Measurements from ENCODE around the gene ZNF780B. TPM values are rescaled to one million over a fixed set of nuclear protein-coding genes. Genes with fewer than 3 reads are reported as not detected.
A peak's percentile ranks its signal among the peaks of the same experiment; 100 is the strongest.

Gene ZNF780B
- total RNA-seq, 4 donors from 2014 or later, result 2.5 to 5.3 (median 4.3) TPM

DNA sequence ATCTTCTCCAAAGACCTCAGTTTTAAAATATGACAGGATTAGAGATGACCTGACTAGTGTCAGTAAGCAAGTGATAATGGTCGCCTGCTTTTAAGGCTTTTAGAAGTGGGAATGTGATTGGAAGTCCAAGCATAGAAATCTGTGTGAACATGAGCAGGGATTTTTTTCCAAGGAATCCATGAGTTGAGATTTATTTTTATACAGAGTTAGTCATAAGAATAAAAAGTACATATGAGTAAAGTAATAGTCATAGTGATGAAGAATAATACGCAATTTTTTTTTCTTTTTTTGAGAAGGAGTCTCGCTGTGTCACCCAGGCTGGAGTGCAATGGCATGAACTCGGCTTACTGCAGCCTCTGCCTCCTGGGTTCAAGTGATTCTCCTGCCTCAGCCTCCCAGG, 57.5 kb downstream of the ZNF780B start:
- Histone ChIP-seq H3K27me3 (no peaks in the 10 kb centered on the region), H3K4me1 (peaks cover 13 to 17% of the 10 kb centered on the region in 2 donors), H3K9me3 (no peaks in the 10 kb centered on the region), H3K27ac (no peak overlapping the region), H3K36me3 (peaks cover 0 to 17% of the 10 kb centered on the region in 2 donors), H3K4me3 (no peak overlapping the region)
- ATAC-seq (no peak), DNase-seq (no peak)
- intact Hi-C loops (cut with DNase I; ENCODE audit: low total_unique reads) (loop anchor here (5.0 to 10.0 kb wide), 2 partner anchors 94 to 196 kb away; partner anchors contain the start of genes MAP3K10 and ZNF780A), in situ Hi-C loops (cut with MboI; ENCODE audit: low sequenced_read_pairs in 4 of 4) (loop anchor here in 1 of 4 donors (25.0 kb wide), 1 partner anchor 214 kb away; the partner anchor contains the start of gene TTC9B)
- TF ChIP-seq, protein P1, sequence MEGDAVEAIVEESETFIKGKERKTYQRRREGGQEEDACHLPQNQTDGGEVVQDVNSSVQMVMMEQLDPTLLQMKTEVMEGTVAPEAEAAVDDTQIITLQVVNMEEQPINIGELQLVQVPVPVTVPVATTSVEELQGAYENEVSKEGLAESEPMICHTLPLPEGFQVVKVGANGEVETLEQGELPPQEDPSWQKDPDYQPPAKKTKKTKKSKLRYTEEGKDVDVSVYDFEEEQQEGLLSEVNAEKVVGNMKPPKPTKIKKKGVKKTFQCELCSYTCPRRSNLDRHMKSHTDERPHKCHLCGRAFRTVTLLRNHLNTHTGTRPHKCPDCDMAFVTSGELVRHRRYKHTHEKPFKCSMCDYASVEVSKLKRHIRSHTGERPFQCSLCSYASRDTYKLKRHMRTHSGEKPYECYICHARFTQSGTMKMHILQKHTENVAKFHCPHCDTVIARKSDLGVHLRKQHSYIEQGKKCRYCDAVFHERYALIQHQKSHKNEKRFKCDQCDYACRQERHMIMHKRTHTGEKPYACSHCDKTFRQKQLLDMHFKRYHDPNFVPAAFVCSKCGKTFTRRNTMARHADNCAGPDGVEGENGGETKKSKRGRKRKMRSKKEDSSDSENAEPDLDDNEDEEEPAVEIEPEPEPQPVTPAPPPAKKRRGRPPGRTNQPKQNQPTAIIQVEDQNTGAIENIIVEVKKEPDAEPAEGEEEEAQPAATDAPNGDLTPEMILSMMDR (IDR thresholded peaks at IDR 0.05 in 4 of 5, conservative IDR thresholded peaks at IDR 0.05 in 1 of 5), result no peak
- TF ChIP-seq POLR2A (IDR thresholded peaks at IDR 0.05), result no peak

GRCh38 chr19:39997638-39998216, 58.3 kb downstream of the ZNF780B start:
- H3K4me3 ChIP-seq, result peak overlapping the region; percentile 85 to 93 (median 87)
- peaks cover 0 to 17% of the 10 kb centered on the region in 2 donors for H3K36me3 ChIP-seq
- no peak for TF ChIP-seq POLR2A (IDR thresholded peaks at IDR 0.05)
- TF ChIP-seq, protein P1 (IDR thresholded peaks at IDR 0.05 in 4 of 5, conservative IDR thresholded peaks at IDR 0.05 in 1 of 5), result no peak
- H3K27me3 ChIP-seq, result no peaks in the 10 kb centered on the region
- H3K4me1 ChIP-seq, result peaks cover 13 to 17% of the 10 kb centered on the region in 2 donors
- H3K9me3 ChIP-seq, result no peaks in the 10 kb centered on the region
- intact Hi-C loops (cut with DNase I; ENCODE audit: low total_unique reads) (loop anchor here (1.0 to 10.0 kb wide), 3 partner anchors 26 to 197 kb away; partner anchors contain the start of genes MAP3K10, PSMC4 and ZNF780A), in situ Hi-C loops (cut with MboI; ENCODE audit: low sequenced_read_pairs in 4 of 4) (loop anchor here in 1 of 4 donors (25.0 kb wide), 1 partner anchor 215 kb away; the partner anchor contains the start of gene TTC9B)
- no peak for DNase-seq
- H3K27ac ChIP-seq, result peak overlapping the region; percentile 91 to 98 (median 92)
- no peak for ATAC-seq

GRCh38 chr19:39996811-39997637, 59.0 kb downstream of the ZNF780B start, which contains the start of gene ZNF546:
TSS of gene ZNF546 (plus strand) at chr19:39997060. CDS start at chr19:39998327, 1,267 bp downstream.
- Histone ChIP-seq H3K27ac (peak within 1 kb of the TSS; percentile 91 to 98 (median 92)), H3K4me3 (peak within 1 kb of the TSS; percentile 85 to 93 (median 87)), H3K4me1 (peaks cover 13 to 17% of the 10 kb centered on the region in 2 donors), H3K27me3 (no peaks in the 10 kb centered on the region), H3K9me3 (no peaks in the 10 kb centered on the region), H3K36me3 (peaks cover 0 to 17% of the 10 kb centered on the region in 2 donors)
- ATAC-seq (peak; percentile 96 to 98), DNase-seq (peak; percentile 85)
- in situ Hi-C loops (cut with MboI; ENCODE audit: low sequenced_read_pairs in 4 of 4), result loop anchor here in 1 of 4 donors (25.0 kb wide), 1 partner anchor 215 kb away; the partner anchor contains the start of gene TTC9B
- TF ChIP-seq, protein P1 (IDR thresholded peaks at IDR 0.05 in 4 of 5, conservative IDR thresholded peaks at IDR 0.05 in 1 of 5), result no peak
- peak; percentile 87 to 91 for TF ChIP-seq POLR2A (IDR thresholded peaks at IDR 0.05)
- intact Hi-C loops (cut with DNase I; ENCODE audit: low total_unique reads), result loop anchor here (1.0 to 10.0 kb wide), 3 partner anchors 26 to 198 kb away; partner anchors contain the start of genes MAP3K10, PSMC4 and ZNF780A

DNA sequence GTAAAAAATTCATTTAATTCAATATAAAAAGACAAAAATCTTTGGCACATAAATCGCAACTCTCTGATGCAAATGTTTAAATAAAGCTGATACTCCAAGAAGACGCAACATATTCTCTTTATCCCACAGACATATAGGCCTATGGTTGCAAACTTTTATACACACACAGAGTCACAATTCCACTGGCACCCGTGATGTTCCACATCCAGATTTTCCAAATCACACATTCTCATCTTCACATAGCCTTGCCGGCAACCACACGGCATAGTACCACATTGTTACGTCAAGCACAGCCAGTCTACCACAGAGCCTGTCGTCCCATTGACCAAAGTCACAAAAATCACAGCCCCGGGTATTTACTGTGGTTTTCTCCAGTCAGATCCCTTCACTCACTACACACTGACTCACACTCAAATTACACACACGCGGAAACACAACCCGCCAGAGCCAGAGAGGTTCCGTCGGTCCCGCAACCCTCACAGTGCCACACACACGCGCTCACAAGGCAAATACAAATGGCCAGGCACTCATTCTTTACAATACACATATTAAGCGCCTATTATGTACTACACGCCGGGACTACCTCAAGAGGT, 59.7 kb downstream of the ZNF780B start:
- intact Hi-C loops (cut with DNase I; ENCODE audit: low total_unique reads), result loop anchor here (5.0 to 10.0 kb wide), 2 partner anchors 96 to 198 kb away; partner anchors contain the start of genes MAP3K10 and ZNF780A
- ATAC-seq (peak; percentile 34 to 54), DNase-seq (no peak)
- Histone ChIP-seq H3K4me1 (peaks cover 13 to 17% of the 10 kb centered on the region in 2 donors), H3K9me3 (no peaks in the 10 kb centered on the region), H3K36me3 (peaks cover 0 to 17% of the 10 kb centered on the region in 2 donors), H3K4me3 (peak overlapping the region; percentile 85 to 93 (median 87)), H3K27me3 (no peaks in the 10 kb centered on the region), H3K27ac (peak overlapping the region; percentile 91 to 98 (median 92))
- TF ChIP-seq, protein P1 (IDR thresholded peaks at IDR 0.05 in 4 of 5, conservative IDR thresholded peaks at IDR 0.05 in 1 of 5), result no peak
- no peak for TF ChIP-seq POLR2A (IDR thresholded peaks at IDR 0.05)
- in situ Hi-C loops (cut with MboI; ENCODE audit: low sequenced_read_pairs in 4 of 4), result loop anchor here in 1 of 4 donors (25.0 kb wide), 1 partner anchor 216 kb away; the partner anchor contains the start of gene TTC9B
